Peyer's patch (tissue), 4 donors: ENCODE results near the gene ATP8B4. TPM values are rescaled to one million over a fixed set of nuclear protein-coding genes. Genes with fewer than 3 reads are reported as not detected.

ENCODE experiments used
- DNase-seq, 3 donors: peaks; one replicate each; pipeline ENCODE4 v3.0.0-alpha.2; 2017 to 2019
- H3K27ac ChIP-seq, 4 donors: fragments of 200-600 bp; sonication (generic); one replicate each; pipeline ENCODE4 v1.5.1; 2016 to 2019
- H3K27me3 ChIP-seq, 2 donors: fragments of 200-600 bp; sonication (generic); one replicate each; pipeline ENCODE4 v1.5.1; 2019
- H3K36me3 ChIP-seq, 3 donors: fragments of 200-600 bp; sonication (generic); one replicate each; pipeline ENCODE4 v1.5.1; 2016 to 2019
- H3K4me1 ChIP-seq, 4 donors: fragments of 200-600 bp; sonication (generic); one replicate each; pipeline ENCODE4 v1.5.1; 2016 to 2019
- H3K4me3 ChIP-seq, 4 donors: fragments of 200-600 bp; sonication (generic); 1 replicate in 3 of 4; 2 replicates in 1 of 4; pipeline ENCODE4 v1.5.1; 2016 to 2019; ENCODE audit warnings: mild to moderate bottlenecking in 1 of 4
- H3K9me3 ChIP-seq, 4 donors: fragments of 200-600 bp; sonication (generic); one replicate each; pipeline ENCODE4 v1.5.1; 2016 to 2019; ENCODE audit warnings: mild to moderate bottlenecking in 1 of 4
- POLR2A ChIP-seq, 2 donors: fragments of 450-650 bp; IDR thresholded peaks; one replicate each; pipeline ENCODE4 v1.5.1; 2017; ENCODE audit warnings: antibody characterized with exemption in 2 of 2, mild to moderate bottlenecking in 2 of 2, moderate library complexity in 2 of 2
- total RNA-seq, 4 donors: library from RNA; depleted of rRNA; stranded (reverse); fragments of >200 nt; gene quantifications; one replicate each; pipeline ENCODE4 v1.1.0, GENCODE V29; 2016
- TF ChIP-seq, protein P1 (sequence below), 6 experiments: fragments of 450-650 bp in 4 of 6; fragments of 200-600 bp in 2 of 6; sonication (generic) in 1 of 6; IDR thresholded peaks; one replicate each; pipeline ENCODE4 v1.5.1; 2017 to 2019; ENCODE audit warnings: antibody characterized with exemption in 6 of 6, mild to moderate bottlenecking in 3 of 6, moderate library complexity in 1 of 6

Gene ATP8B4
- total RNA-seq, 4 donors from 2014 or later = 1.4 to 13.2 (median 8.7) TPM

DNA sequence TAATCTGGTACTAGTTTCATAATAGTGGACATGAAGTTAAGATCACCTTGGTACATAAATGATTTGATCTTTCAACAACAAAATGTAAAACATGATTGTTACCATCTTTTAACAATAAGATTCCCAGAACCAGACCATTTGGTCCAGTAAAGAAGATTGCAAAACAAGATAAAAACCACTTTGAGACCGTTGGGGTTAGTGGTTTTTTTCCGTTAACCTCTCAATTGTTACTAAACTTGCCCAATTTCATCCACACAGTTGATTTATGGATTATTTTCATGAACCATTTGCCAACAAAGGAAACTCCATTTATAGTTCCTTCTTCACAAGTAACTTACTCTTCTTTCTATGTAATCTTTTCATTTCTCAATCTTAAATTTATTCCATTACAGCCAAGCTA, 53.8 kb downstream of the ATP8B4 start:
- H3K27me3 ChIP-seq = no peaks in the 10 kb centered on the region
- TF ChIP-seq, protein P1, sequence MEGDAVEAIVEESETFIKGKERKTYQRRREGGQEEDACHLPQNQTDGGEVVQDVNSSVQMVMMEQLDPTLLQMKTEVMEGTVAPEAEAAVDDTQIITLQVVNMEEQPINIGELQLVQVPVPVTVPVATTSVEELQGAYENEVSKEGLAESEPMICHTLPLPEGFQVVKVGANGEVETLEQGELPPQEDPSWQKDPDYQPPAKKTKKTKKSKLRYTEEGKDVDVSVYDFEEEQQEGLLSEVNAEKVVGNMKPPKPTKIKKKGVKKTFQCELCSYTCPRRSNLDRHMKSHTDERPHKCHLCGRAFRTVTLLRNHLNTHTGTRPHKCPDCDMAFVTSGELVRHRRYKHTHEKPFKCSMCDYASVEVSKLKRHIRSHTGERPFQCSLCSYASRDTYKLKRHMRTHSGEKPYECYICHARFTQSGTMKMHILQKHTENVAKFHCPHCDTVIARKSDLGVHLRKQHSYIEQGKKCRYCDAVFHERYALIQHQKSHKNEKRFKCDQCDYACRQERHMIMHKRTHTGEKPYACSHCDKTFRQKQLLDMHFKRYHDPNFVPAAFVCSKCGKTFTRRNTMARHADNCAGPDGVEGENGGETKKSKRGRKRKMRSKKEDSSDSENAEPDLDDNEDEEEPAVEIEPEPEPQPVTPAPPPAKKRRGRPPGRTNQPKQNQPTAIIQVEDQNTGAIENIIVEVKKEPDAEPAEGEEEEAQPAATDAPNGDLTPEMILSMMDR (IDR thresholded peaks at IDR 0.05) = no peak
- TF ChIP-seq POLR2A (IDR thresholded peaks at IDR 0.05) = no peak

DNA sequence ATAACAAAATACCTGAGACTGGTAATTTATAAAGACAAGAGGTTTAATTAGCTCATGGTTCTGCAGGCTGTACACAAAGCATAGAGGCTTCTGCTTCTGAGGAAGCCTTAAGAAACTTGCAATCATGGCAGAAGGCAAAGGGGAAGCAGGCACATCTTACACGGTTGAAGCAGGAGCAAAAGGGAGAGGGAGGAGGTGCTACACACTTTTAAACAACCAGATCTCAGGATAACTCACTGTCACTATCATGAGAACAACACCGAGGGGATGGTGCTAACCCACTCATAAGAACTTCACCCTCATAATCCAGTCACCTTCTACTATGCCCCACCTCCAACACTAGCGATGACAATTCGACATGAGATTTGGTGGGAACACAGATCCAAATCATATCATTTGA, 54.4 kb downstream of the ATP8B4 start:
- no peak for DNase-seq
- no peak overlapping the region for H3K27ac ChIP-seq
- H3K4me3 ChIP-seq = no peak overlapping the region
- TF ChIP-seq, protein P1 (IDR thresholded peaks at IDR 0.05) = no peak
- no peak for TF ChIP-seq POLR2A (IDR thresholded peaks at IDR 0.05)
- no peaks in the 10 kb centered on the region for H3K9me3 ChIP-seq
- no peaks in the 10 kb centered on the region for H3K36me3 ChIP-seq
- H3K4me1 ChIP-seq = peaks cover 0 to 13% (median 0%) of the 10 kb centered on the region in 4 donors
- no peaks in the 10 kb centered on the region for H3K27me3 ChIP-seq

More for the DNA sequence above, 53.8 kb downstream of the ATP8B4 start:
- Histone ChIP-seq H3K4me3 (no peak overlapping the region), H3K4me1 (peaks cover 0 to 13% (median 0%) of the 10 kb centered on the region in 4 donors), H3K36me3 (no peaks in the 10 kb centered on the region), H3K27ac (no peak overlapping the region), H3K9me3 (no peaks in the 10 kb centered on the region)
- no peak for DNase-seq

DNA sequence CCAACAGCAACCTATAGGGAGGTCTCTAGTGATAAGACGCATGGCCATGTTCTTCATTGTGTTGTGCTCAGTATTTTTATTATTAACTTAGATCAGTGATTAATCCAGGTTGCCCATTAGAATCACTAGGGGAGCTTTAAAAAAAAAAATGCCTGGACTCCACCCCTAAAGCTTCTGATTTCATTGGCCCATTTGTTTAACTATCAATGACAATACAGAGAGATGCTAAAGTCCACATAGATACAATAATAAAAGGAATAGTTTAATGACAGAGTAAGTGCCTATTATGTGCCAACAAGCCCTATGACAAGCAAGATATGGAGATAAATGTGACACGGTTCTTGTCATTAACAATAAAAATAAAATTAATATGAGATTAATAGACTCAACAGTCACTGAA, 55.8 kb downstream of the ATP8B4 start:
- no peak overlapping the region for H3K4me3 ChIP-seq
- H3K9me3 ChIP-seq = no peaks in the 10 kb centered on the region
- no peaks in the 10 kb centered on the region for H3K36me3 ChIP-seq
- H3K27ac ChIP-seq = no peak overlapping the region
- no peak for DNase-seq
- TF ChIP-seq, protein P1 (IDR thresholded peaks at IDR 0.05) = no peak
- no peak for TF ChIP-seq POLR2A (IDR thresholded peaks at IDR 0.05)
- peaks cover 0 to 13% (median 0%) of the 10 kb centered on the region in 4 donors for H3K4me1 ChIP-seq
- no peaks in the 10 kb centered on the region for H3K27me3 ChIP-seq

DNA sequence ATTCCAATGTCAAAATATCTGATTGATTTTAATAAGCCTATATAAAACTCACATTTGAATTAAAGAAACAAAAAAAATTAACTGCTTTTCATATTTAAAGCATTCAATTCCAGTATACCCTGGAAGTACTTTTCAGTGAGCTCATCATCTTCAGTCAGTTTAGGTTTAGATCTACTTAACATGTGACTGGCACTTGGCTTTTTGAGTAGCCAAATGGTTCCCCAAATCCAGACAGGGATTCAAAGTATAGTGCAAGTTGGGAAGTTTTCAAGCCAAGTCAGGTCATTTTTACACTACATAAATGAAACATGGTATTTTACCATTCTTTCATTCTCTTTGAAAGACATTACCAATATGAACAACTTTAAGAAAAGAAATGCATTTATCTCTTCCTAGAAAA, 57.5 kb downstream of the ATP8B4 start:
- Histone ChIP-seq H3K9me3 (no peaks in the 10 kb centered on the region), H3K27me3 (no peaks in the 10 kb centered on the region)
- TF ChIP-seq, protein P1 (IDR thresholded peaks at IDR 0.05) = no peak
- no peak for TF ChIP-seq POLR2A (IDR thresholded peaks at IDR 0.05)

DNA sequence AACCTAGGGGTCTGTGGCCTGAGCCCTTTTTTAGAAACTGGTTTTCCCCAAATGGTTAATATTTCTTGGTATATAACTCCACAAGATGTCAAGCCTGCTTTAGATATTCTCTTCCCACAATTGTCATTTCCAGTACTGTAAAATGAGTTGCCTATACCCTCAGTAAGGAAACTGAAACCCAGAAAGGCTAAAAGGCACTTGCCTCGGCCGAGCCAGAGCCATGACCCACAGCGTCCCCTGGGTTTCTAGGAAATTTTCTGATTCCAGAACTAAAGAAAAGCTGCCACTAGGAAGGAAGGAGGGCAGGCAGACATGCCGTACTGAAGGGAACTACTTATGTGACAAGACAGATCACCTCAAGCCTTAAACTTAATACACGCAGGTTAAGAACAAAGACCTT, 59.1 kb downstream of the ATP8B4 start:
- no peaks in the 10 kb centered on the region for H3K36me3 ChIP-seq
- TF ChIP-seq POLR2A (IDR thresholded peaks at IDR 0.05) = no peak
- H3K27me3 ChIP-seq = no peaks in the 10 kb centered on the region
- no peaks in the 10 kb centered on the region for H3K4me1 ChIP-seq
- DNase-seq = no peak
- H3K9me3 ChIP-seq = no peaks in the 10 kb centered on the region
- no peak overlapping the region for H3K4me3 ChIP-seq
- peak overlapping the region in 1 of 4 donors; percentile 7 for H3K27ac ChIP-seq

More for the DNA sequence above, 57.5 kb downstream of the ATP8B4 start:
- Histone ChIP-seq H3K27ac (no peak overlapping the region), H3K4me3 (no peak overlapping the region), H3K4me1 (peaks cover 0 to under 1% (median 0%) of the 10 kb centered on the region in 4 donors), H3K36me3 (no peaks in the 10 kb centered on the region)
- DNase-seq = no peak

DNA sequence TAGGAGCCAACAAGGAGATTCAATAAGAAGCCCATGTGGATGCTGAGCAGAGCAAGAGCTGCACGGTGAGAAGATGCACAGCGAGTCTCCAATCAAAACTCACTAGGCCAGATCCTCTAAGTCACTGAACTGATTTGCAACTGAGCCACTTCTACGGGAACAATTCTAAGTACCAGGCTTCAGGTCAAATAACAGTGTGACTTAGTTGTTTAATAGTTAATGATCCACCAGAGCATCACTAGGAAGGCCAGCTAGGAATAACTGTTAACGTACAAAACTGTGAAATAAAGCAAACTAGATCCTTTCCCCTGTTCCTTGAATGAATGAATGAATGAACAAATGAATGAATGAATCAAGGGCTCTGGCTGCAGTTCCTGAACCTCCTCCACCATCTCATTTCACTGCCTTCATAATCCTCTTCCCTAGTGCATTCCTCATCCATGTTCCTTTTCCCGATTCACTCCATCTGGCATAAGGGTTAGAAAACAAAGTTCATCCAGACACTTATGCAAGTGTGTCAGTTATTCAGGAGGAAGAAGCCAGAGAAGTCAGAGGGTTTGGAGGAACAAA, 59.7 kb downstream of the ATP8B4 start:
- Histone ChIP-seq H3K9me3 (no peaks in the 10 kb centered on the region), H3K36me3 (no peaks in the 10 kb centered on the region), H3K4me3 (no peak overlapping the region), H3K27me3 (no peaks in the 10 kb centered on the region), H3K4me1 (no peaks in the 10 kb centered on the region), H3K27ac (peak overlapping the region in 1 of 4 donors; percentile 7)
- no peak for DNase-seq
- TF ChIP-seq, protein P1 (IDR thresholded peaks at IDR 0.05) = no peak
- TF ChIP-seq POLR2A (IDR thresholded peaks at IDR 0.05) = no peak
